GOT3 (cell line): ENCODE measurements around the gene AKR1C8.
"Not testable (repeated sequence)": the region's sequence is repeated elsewhere in the genome, so short reads cannot be mapped to it uniquely, and the experiment has no call there.

Experiments
- DNase-seq: peaks from one replicate; lab custom pipeline; 2025; ENCODE audit warnings: mixed read lengths; lab: John Stamatoyannopoulos, UW

The AKR1C8 gene

GRCh38 chr10:5165738-5166137 lies 19.2 kb downstream of the AKR1C8 start:
- no peak for DNase-seq

GRCh38 chr10:5163487-5163886 lies 21.5 kb downstream of the AKR1C8 start:
- DNase-seq = no peak

- DNase-seq = no peak
These were observed 25.8 kb downstream of the AKR1C8 start for GRCh38 chr10:5159126-5159525.

GRCh38 chr10:5157501-5157900 lies 27.4 kb downstream of the AKR1C8 start:
- DNase-seq = no peak

GRCh38 chr10:5155951-5156350 lies 29.0 kb downstream of the AKR1C8 start:
- DNase-seq = no peak

- DNase-seq = no peak
These were observed 33.9 kb downstream of the AKR1C8 start for GRCh38 chr10:5151076-5151475.

- no peak for DNase-seq
These were observed 36.3 kb downstream of the AKR1C8 start for GRCh38 chr10:5148678-5149032.

- DNase-seq = no peak
These were observed 36.8 kb downstream of the AKR1C8 start for GRCh38 chr10:5147981-5148677.

- no peak for DNase-seq
These were observed 37.5 kb downstream of the AKR1C8 start for GRCh38 chr10:5147255-5147980.

GRCh38 chr10:5146920-5147254 lies 38.1 kb downstream of the AKR1C8 start:
- DNase-seq = no peak

GRCh38 chr10:5143137-5143536 lies 41.8 kb downstream of the AKR1C8 start:
- DNase-seq = no peak

- no peak for DNase-seq
These were observed 42.8 kb downstream of the AKR1C8 start for GRCh38 chr10:5142199-5142598.

GRCh38 chr10:5137699-5138098 lies 47.3 kb downstream of the AKR1C8 start:
- not testable (repeated sequence) for DNase-seq

- no peak for DNase-seq
These were observed 48.4 kb downstream of the AKR1C8 start for GRCh38 chr10:5136468-5137087.

- no peak for DNase-seq
These were observed 49.4 kb downstream of the AKR1C8 start for GRCh38 chr10:5135581-5135980.

GRCh38 chr10:5125315-5126044 lies 59.5 kb downstream of the AKR1C8 start:
- no peak for DNase-seq

GRCh38 chr10:5123886-5124285 lies 61.1 kb downstream of the AKR1C8 start:
- DNase-seq = no peak

GRCh38 chr10:5119997-5120396 lies 65.0 kb downstream of the AKR1C8 start:
- not testable (repeated sequence) for DNase-seq

- no peak for DNase-seq
These were observed 67.9 kb downstream of the AKR1C8 start for GRCh38 chr10:5117026-5117425.

GRCh38 chr10:5116621-5117020 lies 68.3 kb downstream of the AKR1C8 start:
- no peak for DNase-seq

- DNase-seq = not testable (repeated sequence)
These were observed 75.1 kb downstream of the AKR1C8 start for GRCh38 chr10:5109861-5110260.

- DNase-seq = no peak
These were observed 76.1 kb downstream of the AKR1C8 start for GRCh38 chr10:5108658-5109416.
